NCI-H82 treated with DMSO at 0.1 percent for 48 hours (cell line): ENCODE measurements around the gene KCNJ15.

Experiments used
- DNase-seq: peaks from one replicate; lab custom pipeline; 2025; ENCODE audit not compliant: unreplicated experiment; lab: John Stamatoyannopoulos, UW

The KCNJ15 gene

GRCh38 chr21:38325216-38325615, 68.4 kb downstream of the KCNJ15 start:
- DNase-seq = no peak

- DNase-seq = no peak
Measured at GRCh38 chr21:38325731-38326420, 69.1 kb downstream of the KCNJ15 start.

GRCh38 chr21:38326429-38326828, 69.6 kb downstream of the KCNJ15 start:
- no peak for DNase-seq

GRCh38 chr21:38326899-38327298, 70.1 kb downstream of the KCNJ15 start:
- DNase-seq = no peak

- DNase-seq = no peak
Measured at GRCh38 chr21:38327984-38328383, 71.2 kb downstream of the KCNJ15 start.

- DNase-seq = no peak
Measured at GRCh38 chr21:38329162-38329561, 72.4 kb downstream of the KCNJ15 start.

GRCh38 chr21:38330666-38331065, 73.9 kb downstream of the KCNJ15 start:
- no peak for DNase-seq

- no peak for DNase-seq
Measured at GRCh38 chr21:38333301-38334272, 76.8 kb downstream of the KCNJ15 start.

GRCh38 chr21:38334866-38335265, 78.1 kb downstream of the KCNJ15 start:
- no peak for DNase-seq

- no peak for DNase-seq
Measured at GRCh38 chr21:38337793-38338192, 81.0 kb downstream of the KCNJ15 start.

GRCh38 chr21:38340131-38340530, 83.3 kb downstream of the KCNJ15 start:
- no peak for DNase-seq

- DNase-seq = no peak
Measured at GRCh38 chr21:38341546-38342012, 84.8 kb downstream of the KCNJ15 start.

- no peak for DNase-seq
Measured at GRCh38 chr21:38342739-38343138, 85.9 kb downstream of the KCNJ15 start.

- no peak for DNase-seq
Measured at GRCh38 chr21:38343691-38344090, 86.9 kb downstream of the KCNJ15 start.

- DNase-seq = no peak
Measured at GRCh38 chr21:38346286-38346685, 89.5 kb downstream of the KCNJ15 start.

GRCh38 chr21:38349111-38349746, 92.4 kb downstream of the KCNJ15 start:
- peak; percentile 45 for DNase-seq

- no peak for DNase-seq
Measured at GRCh38 chr21:38349977-38350376, 93.2 kb downstream of the KCNJ15 start.

- DNase-seq = no peak
Measured at GRCh38 chr21:38350684-38351083, 93.9 kb downstream of the KCNJ15 start.

- no peak for DNase-seq
Measured at GRCh38 chr21:38351176-38351959, 94.6 kb downstream of the KCNJ15 start.

- peak; percentile 10 for DNase-seq
Measured at GRCh38 chr21:38351961-38352521, 95.2 kb downstream of the KCNJ15 start.
